ENCODE measurements around the gene DOCK1. TPM values are rescaled to one million over a fixed set of nuclear protein-coding genes. Genes with fewer than 3 reads are reported as not detected.

DOCK1 gene
- total RNA-seq, 2 donors from 2014 or later = 72.4 to 89.3 TPM

- H3K4me3 Mint-ChIP-seq = no peak overlapping the region
- no peaks in the 10 kb centered on the region for H3K36me3 Mint-ChIP-seq (ENCODE audit: low read depth)
- no peaks in the 10 kb centered on the region for H3K9me3 ChIP-seq (ENCODE audit: control insufficient read depth, low read length)
- H3K27ac ChIP-seq (ENCODE audit: low read depth, low read length) = no peak overlapping the region
- no peaks in the 10 kb centered on the region for H3K4me1 ChIP-seq (ENCODE audit: control insufficient read depth, insufficient read depth, low read length)
- H3K27me3 ChIP-seq (ENCODE audit: control insufficient read depth, insufficient read depth, low read length, poor library complexity, severe bottlenecking) = no peaks in the 10 kb centered on the region
- no peak overlapping the region for H3K9ac ChIP-seq (ENCODE audit: extremely low read depth, low read length, poor library complexity, severe bottlenecking)
- TF ChIP-seq, protein P1, sequence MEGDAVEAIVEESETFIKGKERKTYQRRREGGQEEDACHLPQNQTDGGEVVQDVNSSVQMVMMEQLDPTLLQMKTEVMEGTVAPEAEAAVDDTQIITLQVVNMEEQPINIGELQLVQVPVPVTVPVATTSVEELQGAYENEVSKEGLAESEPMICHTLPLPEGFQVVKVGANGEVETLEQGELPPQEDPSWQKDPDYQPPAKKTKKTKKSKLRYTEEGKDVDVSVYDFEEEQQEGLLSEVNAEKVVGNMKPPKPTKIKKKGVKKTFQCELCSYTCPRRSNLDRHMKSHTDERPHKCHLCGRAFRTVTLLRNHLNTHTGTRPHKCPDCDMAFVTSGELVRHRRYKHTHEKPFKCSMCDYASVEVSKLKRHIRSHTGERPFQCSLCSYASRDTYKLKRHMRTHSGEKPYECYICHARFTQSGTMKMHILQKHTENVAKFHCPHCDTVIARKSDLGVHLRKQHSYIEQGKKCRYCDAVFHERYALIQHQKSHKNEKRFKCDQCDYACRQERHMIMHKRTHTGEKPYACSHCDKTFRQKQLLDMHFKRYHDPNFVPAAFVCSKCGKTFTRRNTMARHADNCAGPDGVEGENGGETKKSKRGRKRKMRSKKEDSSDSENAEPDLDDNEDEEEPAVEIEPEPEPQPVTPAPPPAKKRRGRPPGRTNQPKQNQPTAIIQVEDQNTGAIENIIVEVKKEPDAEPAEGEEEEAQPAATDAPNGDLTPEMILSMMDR (conservative IDR thresholded peaks at IDR 0.05) = no peak
- DNase-seq = no peak
- no peak overlapping the region for H3K27ac Mint-ChIP-seq
- peaks cover 2% of the 10 kb centered on the region for H3K9me3 Mint-ChIP-seq
- peaks cover 3% of the 10 kb centered on the region for H3K4me1 Mint-ChIP-seq
- H3K36me3 ChIP-seq (ENCODE audit: control insufficient read depth, insufficient read depth, low read length) = no peaks in the 10 kb centered on the region
- H3K27me3 Mint-ChIP-seq (ENCODE audit: insufficient read depth) = no peaks in the 10 kb centered on the region
- 80% methylated on average over 5 to 9 of the region's 9 CpGs for WGBS, 2 experiments (ENCODE audit: insufficient coverage in 1 of 2, insufficient read length in 1 of 2)
- no peak overlapping the region for H3K4me3 ChIP-seq (ENCODE audit: low read length)
Observed at GRCh38 chr10:126867567-126868365, 37.5 kb upstream of the DOCK1 start.

GRCh38 chr10:126868371-126868770 is 36.9 kb upstream of the DOCK1 start:
- H3K9ac ChIP-seq (ENCODE audit: extremely low read depth, low read length, poor library complexity, severe bottlenecking) = no peak overlapping the region
- H3K4me3 Mint-ChIP-seq = no peak overlapping the region
- H3K4me1 Mint-ChIP-seq = peaks cover 7% of the 10 kb centered on the region
- no peak overlapping the region for H3K27ac ChIP-seq (ENCODE audit: low read depth, low read length)
- no peak overlapping the region for H3K27ac Mint-ChIP-seq
- no peaks in the 10 kb centered on the region for H3K4me1 ChIP-seq (ENCODE audit: control insufficient read depth, insufficient read depth, low read length)
- no peaks in the 10 kb centered on the region for H3K36me3 Mint-ChIP-seq (ENCODE audit: low read depth)
- H3K4me3 ChIP-seq (ENCODE audit: low read length) = no peak overlapping the region
- no peak for DNase-seq
- TF ChIP-seq, protein P1 (conservative IDR thresholded peaks at IDR 0.05) = no peak
- no peaks in the 10 kb centered on the region for H3K36me3 ChIP-seq (ENCODE audit: control insufficient read depth, insufficient read depth, low read length)
- H3K27me3 ChIP-seq (ENCODE audit: control insufficient read depth, insufficient read depth, low read length, poor library complexity, severe bottlenecking) = no peaks in the 10 kb centered on the region
- H3K9me3 ChIP-seq (ENCODE audit: control insufficient read depth, low read length) = no peaks in the 10 kb centered on the region
- WGBS, 2 experiments (ENCODE audit: insufficient coverage in 1 of 2, insufficient read length in 1 of 2) = 77 to 100% methylated on average over 3 to 6 of the region's 6 CpGs
- no peaks in the 10 kb centered on the region for H3K9me3 Mint-ChIP-seq
- H3K27me3 Mint-ChIP-seq (ENCODE audit: insufficient read depth) = no peaks in the 10 kb centered on the region

- Histone ChIP-seq H3K27ac (ENCODE audit: low read depth, low read length) (no peak overlapping the region), H3K4me3 (ENCODE audit: low read length) (no peak overlapping the region), H3K36me3 (ENCODE audit: control insufficient read depth, insufficient read depth, low read length) (no peaks in the 10 kb centered on the region), H3K9ac (ENCODE audit: extremely low read depth, low read length, poor library complexity, severe bottlenecking) (no peak overlapping the region), H3K4me1 (ENCODE audit: control insufficient read depth, insufficient read depth, low read length) (no peaks in the 10 kb centered on the region), H3K9me3 (ENCODE audit: control insufficient read depth, low read length) (no peaks in the 10 kb centered on the region), H3K27me3 (ENCODE audit: control insufficient read depth, insufficient read depth, low read length, poor library complexity, severe bottlenecking) (no peaks in the 10 kb centered on the region)
- Mint-ChIP-seq H3K27me3 (ENCODE audit: insufficient read depth) (peaks cover 3% of the 10 kb centered on the region), H3K36me3 (ENCODE audit: low read depth) (no peaks in the 10 kb centered on the region), H3K9me3 (no peaks in the 10 kb centered on the region), H3K4me1 (peaks cover 16% of the 10 kb centered on the region), H3K27ac (no peak overlapping the region), H3K4me3 (no peak overlapping the region)
- TF ChIP-seq, protein P1 (conservative IDR thresholded peaks at IDR 0.05) = no peak
- 92 to 97% methylated on average over 6 to 7 of the region's 7 CpGs for WGBS, 2 experiments (ENCODE audit: insufficient coverage in 1 of 2, insufficient read length in 1 of 2)
- DNase-seq = no peak
Observed at GRCh38 chr10:126872135-126872534, 33.1 kb upstream of the DOCK1 start.

Measured in endodermal cell (in vitro differentiated cells).